Testis (tissue), 2 donors: ENCODE measurements around the gene KRTAP4-2.

Experiments used
- CTCF ChIP-seq, 3 experiments: fragments of 450-650 bp in 2 of 3; fragments of 200-600 bp in 1 of 3; sonication (generic) in 1 of 3; IDR thresholded peaks; one replicate each; pipeline ENCODE4 v1.5.1; 2016 to 2019; ENCODE audit warnings: antibody characterized with exemption in 3 of 3, mild to moderate bottlenecking in 2 of 3, moderate library complexity in 1 of 3
- POLR2A ChIP-seq: fragments of 450-650 bp; IDR thresholded peaks from one replicate; pipeline ENCODE4 v1.6.1; 2017; ENCODE audit warnings: antibody characterized with exemption, mild to moderate bottlenecking, moderate library complexity

GRCh38 chr17:41190328-41190727 lies 12.3 kb upstream of the KRTAP4-2 start:
- TF ChIP-seq CTCF (IDR thresholded peaks at IDR 0.05) (no peak), POLR2A (no peak)
